Measurements from ENCODE around the gene PIK3CA.

DNA sequence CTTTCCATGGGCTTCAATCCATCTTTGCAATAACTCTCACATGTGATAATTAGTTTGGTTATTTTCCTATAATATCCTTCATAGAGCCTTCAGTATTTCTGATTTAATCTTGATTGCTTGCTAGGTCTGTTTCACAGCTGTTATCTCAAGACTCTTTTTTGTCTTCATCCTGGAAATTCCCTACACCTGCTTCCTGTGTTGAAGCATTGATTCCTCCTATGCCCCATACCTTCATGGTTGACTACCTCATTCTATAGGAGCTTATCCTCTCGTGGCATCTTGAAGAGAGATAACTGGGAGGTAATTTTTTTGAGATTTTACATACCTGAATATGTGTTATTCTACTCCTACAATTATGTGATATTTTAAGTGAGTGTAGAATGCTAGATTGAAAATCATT, 26.7 kb downstream of the PIK3CA start:
- TF ChIP-seq, protein P1, sequence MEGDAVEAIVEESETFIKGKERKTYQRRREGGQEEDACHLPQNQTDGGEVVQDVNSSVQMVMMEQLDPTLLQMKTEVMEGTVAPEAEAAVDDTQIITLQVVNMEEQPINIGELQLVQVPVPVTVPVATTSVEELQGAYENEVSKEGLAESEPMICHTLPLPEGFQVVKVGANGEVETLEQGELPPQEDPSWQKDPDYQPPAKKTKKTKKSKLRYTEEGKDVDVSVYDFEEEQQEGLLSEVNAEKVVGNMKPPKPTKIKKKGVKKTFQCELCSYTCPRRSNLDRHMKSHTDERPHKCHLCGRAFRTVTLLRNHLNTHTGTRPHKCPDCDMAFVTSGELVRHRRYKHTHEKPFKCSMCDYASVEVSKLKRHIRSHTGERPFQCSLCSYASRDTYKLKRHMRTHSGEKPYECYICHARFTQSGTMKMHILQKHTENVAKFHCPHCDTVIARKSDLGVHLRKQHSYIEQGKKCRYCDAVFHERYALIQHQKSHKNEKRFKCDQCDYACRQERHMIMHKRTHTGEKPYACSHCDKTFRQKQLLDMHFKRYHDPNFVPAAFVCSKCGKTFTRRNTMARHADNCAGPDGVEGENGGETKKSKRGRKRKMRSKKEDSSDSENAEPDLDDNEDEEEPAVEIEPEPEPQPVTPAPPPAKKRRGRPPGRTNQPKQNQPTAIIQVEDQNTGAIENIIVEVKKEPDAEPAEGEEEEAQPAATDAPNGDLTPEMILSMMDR (IDR thresholded peaks at IDR 0.05), result no peak
- TF ChIP-seq POLR2A (IDR thresholded peaks at IDR 0.05; ENCODE audit: low read depth) (no peak), POLR2AphosphoS5 (IDR thresholded peaks at IDR 0.05) (no peak), EP300 (IDR thresholded peaks at IDR 0.05) (no peak)
